ENCODE measurements around the gene NUDT1. TPM values are rescaled to one million over a fixed set of nuclear protein-coding genes. Genes with fewer than 3 reads are reported as not detected.

NUDT1 gene
- total and polyA plus RNA-seq, 2 experiments from 2014 or later = 54.5 to 163 TPM

- TF ChIP-seq, protein P1, sequence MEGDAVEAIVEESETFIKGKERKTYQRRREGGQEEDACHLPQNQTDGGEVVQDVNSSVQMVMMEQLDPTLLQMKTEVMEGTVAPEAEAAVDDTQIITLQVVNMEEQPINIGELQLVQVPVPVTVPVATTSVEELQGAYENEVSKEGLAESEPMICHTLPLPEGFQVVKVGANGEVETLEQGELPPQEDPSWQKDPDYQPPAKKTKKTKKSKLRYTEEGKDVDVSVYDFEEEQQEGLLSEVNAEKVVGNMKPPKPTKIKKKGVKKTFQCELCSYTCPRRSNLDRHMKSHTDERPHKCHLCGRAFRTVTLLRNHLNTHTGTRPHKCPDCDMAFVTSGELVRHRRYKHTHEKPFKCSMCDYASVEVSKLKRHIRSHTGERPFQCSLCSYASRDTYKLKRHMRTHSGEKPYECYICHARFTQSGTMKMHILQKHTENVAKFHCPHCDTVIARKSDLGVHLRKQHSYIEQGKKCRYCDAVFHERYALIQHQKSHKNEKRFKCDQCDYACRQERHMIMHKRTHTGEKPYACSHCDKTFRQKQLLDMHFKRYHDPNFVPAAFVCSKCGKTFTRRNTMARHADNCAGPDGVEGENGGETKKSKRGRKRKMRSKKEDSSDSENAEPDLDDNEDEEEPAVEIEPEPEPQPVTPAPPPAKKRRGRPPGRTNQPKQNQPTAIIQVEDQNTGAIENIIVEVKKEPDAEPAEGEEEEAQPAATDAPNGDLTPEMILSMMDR (conservative IDR thresholded peaks at IDR 0.05; ENCODE audit: low read depth in 2 of 2) = no peak
- TF ChIP-seq STAT1 (IDR thresholded peaks at IDR 0.05; ENCODE audit: unreplicated experiment) (no peak), REST (IDR thresholded peaks at IDR 0.05; ENCODE audit: unreplicated experiment) (no peak), ZNF114 (CRISPR knock-in tag; IDR thresholded peaks at IDR 0.05) (no peak), CREB1 (CRISPR knock-in tag; IDR thresholded peaks at IDR 0.05; ENCODE audit: low read depth) (no peak), EZH2phosphoT487 (IDR thresholded peaks at IDR 0.05; ENCODE audit: unreplicated experiment) (no peak), ZNF331 (CRISPR knock-in tag; IDR thresholded peaks at IDR 0.05; ENCODE audit: low read depth) (no peak)
- TF ChIP-seq, protein P2, sequence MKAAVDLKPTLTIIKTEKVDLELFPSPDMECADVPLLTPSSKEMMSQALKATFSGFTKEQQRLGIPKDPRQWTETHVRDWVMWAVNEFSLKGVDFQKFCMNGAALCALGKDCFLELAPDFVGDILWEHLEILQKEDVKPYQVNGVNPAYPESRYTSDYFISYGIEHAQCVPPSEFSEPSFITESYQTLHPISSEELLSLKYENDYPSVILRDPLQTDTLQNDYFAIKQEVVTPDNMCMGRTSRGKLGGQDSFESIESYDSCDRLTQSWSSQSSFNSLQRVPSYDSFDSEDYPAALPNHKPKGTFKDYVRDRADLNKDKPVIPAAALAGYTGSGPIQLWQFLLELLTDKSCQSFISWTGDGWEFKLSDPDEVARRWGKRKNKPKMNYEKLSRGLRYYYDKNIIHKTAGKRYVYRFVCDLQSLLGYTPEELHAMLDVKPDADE (IDR thresholded peaks at IDR 0.05) = no peak
Observed at GRCh38 chr7:2225830-2226229, 16.2 kb upstream of the NUDT1 start (continued).

GRCh38 chr7:2227699-2228098 is 14.3 kb upstream of the NUDT1 start:
- H3K27ac ChIP-seq (ENCODE audit: low read depth) = no peak overlapping the region
- no peak overlapping the region for H3K4me2 ChIP-seq
- H3K4me3 Mint-ChIP-seq = no peak overlapping the region
- no peaks in the 10 kb centered on the region for H3K27me3 ChIP-seq (ENCODE audit: insufficient read depth)
- no peak overlapping the region for H3K27ac Mint-ChIP-seq
- H3K9me2 ChIP-seq (ENCODE audit: insufficient read depth) = no peaks in the 10 kb centered on the region
- no peak overlapping the region for H2AFZ ChIP-seq
- H3K36me3 ChIP-seq (ENCODE audit: insufficient read depth) = no peaks in the 10 kb centered on the region; the same call in 1 of the 2 replicates
- ATAC-seq (no peak), DNase-seq (ENCODE audit: low spot score) (no peak)
- no peaks in the 10 kb centered on the region for H3K9me3 Mint-ChIP-seq
- H3K4me1 ChIP-seq (ENCODE audit: insufficient read depth) = peaks cover 6% of the 10 kb centered on the region
- no peak overlapping the region for H3K4me3 ChIP-seq
- H4K20me1 ChIP-seq (replicated peaks; ENCODE audit: insufficient read depth) = peaks cover 12% of the 10 kb centered on the region
- H3K4me1 Mint-ChIP-seq = peaks cover 6% of the 10 kb centered on the region
- H3K79me2 ChIP-seq (replicated peaks; ENCODE audit: insufficient read depth) = peaks cover 72% of the 10 kb centered on the region
- peaks cover 59% of the 10 kb centered on the region for H3K36me3 Mint-ChIP-seq (ENCODE audit: low read depth)
- H3F3A ChIP-seq (replicated peaks; ENCODE audit: low read depth) = no peaks in the 10 kb centered on the region
- peaks cover 6% of the 10 kb centered on the region for H3K27me3 Mint-ChIP-seq (ENCODE audit: insufficient read depth, low read depth, poor library complexity)
- TF ChIP-seq ZNF114 (CRISPR knock-in tag; IDR thresholded peaks at IDR 0.05) (no peak), EZH2 (IDR thresholded peaks at IDR 0.05; ENCODE audit: low read depth, unreplicated experiment) (no peak), CREB1 (CRISPR knock-in tag; IDR thresholded peaks at IDR 0.05; ENCODE audit: low read depth) (no peak), EZH2phosphoT487 (IDR thresholded peaks at IDR 0.05; ENCODE audit: unreplicated experiment) (no peak)
- TF ChIP-seq, protein P1 (conservative IDR thresholded peaks at IDR 0.05; ENCODE audit: low read depth in 2 of 2) = no peak

Data from GM23338 (cell line).